ENCODE data around the gene TOM1L2. TPM values are rescaled to one million over a fixed set of nuclear protein-coding genes. Genes with fewer than 3 reads are reported as not detected.

Gene TOM1L2
- total and polyA plus RNA-seq, 12 donors = 29.6 to 437 (median 67.7) TPM

DNA sequence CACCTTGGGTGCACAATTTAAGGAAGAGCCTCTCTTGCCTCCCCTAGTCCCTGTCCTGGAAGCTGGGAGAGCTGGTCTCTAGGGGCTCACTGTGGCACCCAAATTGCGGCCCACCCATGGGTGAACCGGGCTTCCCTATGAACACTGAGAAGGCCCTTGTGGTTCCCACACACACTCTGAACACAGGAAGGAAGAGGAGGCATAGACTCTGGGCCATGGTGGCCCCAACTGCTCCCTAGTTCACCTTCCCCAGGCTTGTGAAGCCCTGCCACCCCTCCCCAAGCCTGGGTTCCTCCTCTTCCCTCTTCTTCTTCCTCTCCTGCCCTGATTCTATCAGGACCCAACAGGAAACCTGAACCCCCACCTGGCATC, 145.9 kb downstream of the TOM1L2 start:
- peaks cover 59 to 71% of the 10 kb centered on the region in 2 donors for H3K4me1 ChIP-seq (replicated peaks in 1 of 2)
- no peak for DNase-seq
- no peaks in the 10 kb centered on the region for H3K27me3 ChIP-seq
- no peaks in the 10 kb centered on the region for H3K9me3 ChIP-seq (replicated peaks in 1 of 3)
- peak overlapping the region in 3 of 5 donors; percentile 93 to 95 (median 95) for H3K27ac ChIP-seq
- H3K4me3 ChIP-seq = no peak overlapping the region
- TF ChIP-seq POLR2A (IDR thresholded peaks at IDR 0.05) = no peak
- TF ChIP-seq, protein P1, sequence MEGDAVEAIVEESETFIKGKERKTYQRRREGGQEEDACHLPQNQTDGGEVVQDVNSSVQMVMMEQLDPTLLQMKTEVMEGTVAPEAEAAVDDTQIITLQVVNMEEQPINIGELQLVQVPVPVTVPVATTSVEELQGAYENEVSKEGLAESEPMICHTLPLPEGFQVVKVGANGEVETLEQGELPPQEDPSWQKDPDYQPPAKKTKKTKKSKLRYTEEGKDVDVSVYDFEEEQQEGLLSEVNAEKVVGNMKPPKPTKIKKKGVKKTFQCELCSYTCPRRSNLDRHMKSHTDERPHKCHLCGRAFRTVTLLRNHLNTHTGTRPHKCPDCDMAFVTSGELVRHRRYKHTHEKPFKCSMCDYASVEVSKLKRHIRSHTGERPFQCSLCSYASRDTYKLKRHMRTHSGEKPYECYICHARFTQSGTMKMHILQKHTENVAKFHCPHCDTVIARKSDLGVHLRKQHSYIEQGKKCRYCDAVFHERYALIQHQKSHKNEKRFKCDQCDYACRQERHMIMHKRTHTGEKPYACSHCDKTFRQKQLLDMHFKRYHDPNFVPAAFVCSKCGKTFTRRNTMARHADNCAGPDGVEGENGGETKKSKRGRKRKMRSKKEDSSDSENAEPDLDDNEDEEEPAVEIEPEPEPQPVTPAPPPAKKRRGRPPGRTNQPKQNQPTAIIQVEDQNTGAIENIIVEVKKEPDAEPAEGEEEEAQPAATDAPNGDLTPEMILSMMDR (IDR thresholded peaks at IDR 0.05) = no peak
- intact Hi-C loops (cut with DNase I) = no loop called here
- WGBS, 4 donors = 55 to 100% (median 89%) methylated on average over 1 to 2 of the region's 2 CpGs
- H3K36me3 ChIP-seq (replicated peaks in 1 of 2) = no peaks in the 10 kb centered on the region

DNA sequence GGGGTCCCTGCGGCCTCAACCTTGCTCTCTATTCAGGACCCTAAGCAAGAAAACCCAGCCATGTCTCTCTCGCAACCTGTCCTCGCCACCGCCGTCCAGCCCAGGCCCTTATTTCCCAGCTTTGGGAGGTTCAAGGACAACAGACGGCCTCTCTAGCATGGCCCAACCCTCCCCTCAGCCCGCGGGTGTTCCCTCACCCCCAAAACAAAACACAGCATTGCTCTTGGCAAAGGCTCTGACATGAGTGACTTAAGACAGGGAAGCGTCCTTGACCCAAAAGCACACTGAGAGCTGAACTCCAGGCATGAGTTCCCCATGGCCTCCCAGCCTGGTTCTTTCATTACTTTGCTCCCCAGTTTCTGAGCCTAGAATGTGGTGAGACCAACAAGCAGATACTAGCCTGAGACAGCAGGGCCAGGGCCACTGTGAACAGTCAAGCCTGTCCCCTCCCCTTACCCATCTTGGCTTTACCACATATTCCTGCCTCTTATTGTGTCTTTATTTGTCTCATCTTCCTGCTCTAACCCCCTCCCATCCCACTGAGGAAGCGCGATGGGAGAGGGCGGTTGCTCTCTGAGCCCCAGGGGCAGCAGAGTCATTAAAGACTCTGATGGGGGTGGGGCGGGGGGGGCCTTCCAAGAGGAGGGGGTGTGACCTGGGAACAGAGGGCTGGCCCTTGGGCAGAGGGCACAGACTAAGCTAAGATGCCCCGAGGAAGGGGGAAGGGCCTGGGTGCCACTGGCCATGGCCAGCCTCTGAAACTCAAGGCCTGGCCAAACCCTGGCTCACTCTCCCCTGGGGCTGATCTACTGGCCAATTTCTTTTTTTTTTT, 147.2 kb downstream of the TOM1L2 start:
- Histone ChIP-seq H3K27me3 (no peaks in the 10 kb centered on the region), H3K9me3 (replicated peaks in 1 of 3) (no peaks in the 10 kb centered on the region), H3K27ac (peak overlapping the region; percentile 82 to 95 (median 94)), H3K4me1 (replicated peaks in 1 of 2) (peaks cover 54 to 61% of the 10 kb centered on the region in 2 donors), H3K4me3 (peak overlapping the region in 1 of 4 donors; percentile 78), H3K36me3 (replicated peaks in 1 of 2) (peaks cover 0 to 3% of the 10 kb centered on the region in 2 donors)
- intact Hi-C loops (cut with DNase I) = no loop called here
- TF ChIP-seq POLR2A (IDR thresholded peaks at IDR 0.05) = peak in 1 of 2 donors; percentile 24
- TF ChIP-seq, protein P1 (IDR thresholded peaks at IDR 0.05) = no peak
- DNase-seq = peak; percentile 72 to 91 (median 87)
- WGBS, 4 donors = 19 to 32% (median 26%) methylated on average over 11 to 14 of the region's 14 CpGs

DNA sequence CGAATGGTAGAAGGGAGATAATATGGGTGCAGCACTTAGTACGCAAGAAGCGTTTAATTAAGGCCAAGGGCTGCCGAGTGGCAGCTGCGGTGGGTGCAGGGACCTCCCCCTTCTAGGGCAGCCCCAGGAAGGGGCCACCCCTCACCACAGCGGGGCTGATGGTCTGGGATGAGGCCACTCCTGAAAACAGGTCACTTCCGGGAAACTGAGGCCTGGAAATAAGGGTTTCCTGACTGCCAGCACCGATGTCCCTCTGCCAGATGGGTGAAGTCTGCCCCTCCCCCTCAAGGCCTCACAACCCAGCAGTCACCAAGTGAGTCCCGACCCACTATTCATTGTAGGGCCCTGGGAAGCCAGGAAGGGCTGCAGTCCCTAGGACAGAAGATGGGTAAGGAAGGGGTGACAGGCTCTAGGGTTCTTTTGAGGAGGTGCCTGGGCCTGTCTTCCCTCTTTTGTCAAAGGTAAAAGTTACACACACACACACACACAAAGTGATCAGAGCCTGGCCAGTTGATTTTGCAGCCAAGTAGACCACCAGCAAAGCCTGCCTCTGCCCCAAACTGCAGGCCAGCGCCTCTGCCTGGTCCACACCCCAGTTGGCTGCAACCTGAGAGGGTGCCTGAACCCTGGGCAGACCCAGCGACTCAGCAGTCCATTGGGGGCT, 147.9 kb downstream of the TOM1L2 start:
- Histone ChIP-seq H3K4me1 (replicated peaks in 1 of 2) (peaks cover 56 to 61% of the 10 kb centered on the region in 2 donors), H3K27me3 (no peaks in the 10 kb centered on the region), H3K36me3 (replicated peaks in 1 of 2) (peaks cover 0 to 9% of the 10 kb centered on the region in 2 donors), H3K9me3 (replicated peaks in 1 of 3) (no peaks in the 10 kb centered on the region), H3K4me3 (peak overlapping the region in 1 of 4 donors; percentile 78), H3K27ac (peak overlapping the region; percentile 82 to 95 (median 94))
- peak; percentile 43 to 75 (median 64) for DNase-seq
- TF ChIP-seq, protein P1 (IDR thresholded peaks at IDR 0.05) = peak in 1 of 6 experiments; percentile 17
- peak in 1 of 2 donors; percentile 0 for TF ChIP-seq POLR2A (IDR thresholded peaks at IDR 0.05)
- WGBS, 4 donors = 6 to 36% (median 12%) methylated on average over 2 to 11 of the region's 11 CpGs
- intact Hi-C loops (cut with DNase I) = no loop called here

DNA sequence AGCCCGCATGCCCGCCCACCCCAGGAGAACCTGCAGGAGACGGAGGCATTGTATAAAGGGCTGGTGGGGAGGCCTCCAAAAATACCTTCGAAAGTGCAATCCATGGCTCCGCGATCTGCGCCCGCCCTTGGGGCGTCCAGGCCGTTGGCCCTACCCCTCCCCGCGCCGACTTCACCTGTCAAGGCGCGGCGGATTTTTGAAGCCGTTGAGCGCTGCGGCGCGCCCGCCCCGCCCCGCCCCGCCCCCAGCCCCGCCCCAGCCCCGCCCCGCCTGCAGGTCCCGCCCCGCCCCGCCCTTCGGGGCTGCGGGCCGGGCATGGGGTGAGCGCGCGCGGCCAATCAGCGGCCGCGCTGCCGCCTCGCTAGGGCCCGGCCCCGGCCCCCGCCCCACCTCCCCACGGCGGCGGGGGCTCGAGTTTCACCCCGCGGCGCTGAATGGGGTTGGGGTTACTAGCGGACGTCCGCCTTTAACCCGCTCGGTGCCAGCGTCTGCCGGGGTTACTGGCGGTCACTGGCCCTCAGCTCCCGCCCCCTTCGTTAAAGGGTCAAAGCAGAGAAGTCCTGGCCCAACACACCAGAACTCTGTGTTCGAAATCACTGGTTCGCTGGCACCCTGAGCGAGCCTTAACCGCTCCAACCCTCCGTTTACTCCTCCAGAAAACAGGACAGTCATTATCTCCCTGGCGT, 148.6 kb downstream of the TOM1L2 start:
- intact Hi-C loops (cut with DNase I) = no loop called here
- 0 to 1% (median 1%) methylated on average over 13 to 69 of the region's 69 CpGs for WGBS, 4 donors
- TF ChIP-seq, protein P1 (IDR thresholded peaks at IDR 0.05) = no peak
- peak in 1 of 2 donors; percentile 89 for TF ChIP-seq POLR2A (IDR thresholded peaks at IDR 0.05)
- H3K27ac ChIP-seq = peak overlapping the region; percentile 82 to 96 (median 94)
- no peaks in the 10 kb centered on the region for H3K9me3 ChIP-seq (replicated peaks in 1 of 3)
- H3K27me3 ChIP-seq = no peaks in the 10 kb centered on the region
- peak; percentile 89 to 94 (median 91) for DNase-seq
- H3K4me3 ChIP-seq = peak overlapping the region in 3 of 4 donors; percentile 21 to 78 (median 67)
- H3K36me3 ChIP-seq (replicated peaks in 1 of 2) = peaks cover 0 to 15% of the 10 kb centered on the region in 2 donors
- H3K4me1 ChIP-seq (replicated peaks in 1 of 2) = peaks cover 62 to 67% of the 10 kb centered on the region in 2 donors

Data from adrenal gland (tissue), 12 donors.